Measurements from ENCODE around the gene BEST4.
"Not testable (repeated sequence)": the region's sequence is repeated elsewhere in the genome, so short reads cannot be mapped to it uniquely, and the experiment has no call there.

Gene BEST4

DNA sequence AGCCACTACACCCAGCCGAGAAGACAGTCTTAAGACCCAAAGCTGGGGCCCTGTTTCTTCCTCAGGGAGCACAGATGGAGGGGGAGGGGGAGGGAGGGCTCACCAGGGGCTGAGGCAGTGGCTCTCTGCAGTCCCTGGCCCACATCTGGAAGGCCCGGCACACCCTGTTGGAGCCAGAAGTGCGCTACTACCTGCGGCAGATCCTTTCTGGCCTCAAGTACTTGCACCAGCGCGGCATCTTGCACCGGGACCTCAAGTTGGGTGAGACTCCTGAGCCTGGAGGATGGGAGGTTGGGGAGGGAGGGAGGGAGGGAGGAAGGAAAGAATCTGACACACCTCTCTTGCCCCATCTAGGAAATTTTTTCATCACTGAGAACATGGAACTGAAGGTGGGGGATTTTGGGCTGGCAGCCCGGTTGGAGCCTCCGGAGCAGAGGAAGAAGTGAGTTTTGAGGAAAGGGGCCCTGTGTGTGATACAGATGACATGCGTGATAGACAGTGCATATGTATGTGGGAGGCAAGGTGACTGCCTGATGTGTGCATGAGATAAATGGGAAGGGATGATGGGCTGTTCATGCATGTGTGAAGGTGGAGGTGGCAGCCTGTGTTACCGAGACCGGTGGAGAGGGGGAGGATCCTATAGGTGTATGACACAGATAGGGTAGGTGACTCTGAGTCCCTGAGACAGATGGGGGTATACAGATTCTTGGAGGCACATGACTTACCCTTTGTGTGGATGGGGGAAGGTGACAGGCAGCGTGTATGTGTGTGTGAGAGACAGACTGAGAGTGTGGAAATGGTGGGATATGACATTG is 13.7 kb upstream of the BEST4 start:
- DNase-seq, result no peak

- DNase-seq, result peak; percentile 84
Measured at GRCh38 chr1:44799770-44800584, 12.0 kb upstream of the BEST4 start, which contains the start of gene PLK3. PLK3 (plus strand) TSS chr1:44800377; CDS start chr1:44800464, 87 bp downstream.

DNA sequence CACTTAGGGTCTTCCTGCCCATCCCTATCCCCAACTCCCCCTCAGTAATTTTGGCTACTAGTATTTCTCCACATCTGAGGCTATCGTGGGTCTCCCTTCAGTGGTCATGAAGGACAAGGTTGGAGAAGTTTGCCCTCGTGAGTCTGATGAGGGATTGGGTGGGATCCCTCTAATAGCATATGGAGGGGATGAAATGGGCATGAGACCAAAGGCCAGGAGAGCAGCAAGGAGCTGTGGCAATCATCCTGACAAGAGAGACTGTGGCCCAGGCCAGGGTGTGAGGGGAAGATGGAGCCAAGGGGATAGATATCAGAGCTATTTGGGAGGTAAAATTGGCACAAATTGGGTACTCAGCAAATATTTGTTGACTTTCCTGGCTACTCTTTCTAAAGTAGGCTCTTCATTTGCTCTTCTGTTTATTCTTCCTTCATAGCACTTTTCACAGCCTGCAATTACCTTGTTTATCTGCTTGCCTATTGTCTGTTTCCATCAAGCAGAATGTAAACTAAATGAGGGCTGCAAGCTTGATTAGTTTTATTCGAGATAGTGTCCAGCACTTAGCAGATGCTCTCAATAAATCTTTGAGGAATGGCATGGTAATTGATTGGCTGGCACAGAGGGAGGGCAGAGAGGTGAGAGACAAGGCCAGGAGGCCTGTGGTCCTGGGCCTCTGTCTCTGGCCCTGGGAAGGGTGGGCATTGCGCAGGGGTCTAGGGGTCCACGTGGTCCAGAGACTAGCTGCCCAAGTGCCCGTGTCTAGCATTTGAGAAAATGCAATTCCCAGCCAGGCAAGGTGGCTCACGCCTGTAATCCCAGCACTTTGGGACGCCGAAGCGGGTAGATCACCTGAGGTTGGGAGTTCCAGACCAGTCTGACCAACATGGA is 10.8 kb upstream of the BEST4 start:
- no peak for DNase-seq

DNA sequence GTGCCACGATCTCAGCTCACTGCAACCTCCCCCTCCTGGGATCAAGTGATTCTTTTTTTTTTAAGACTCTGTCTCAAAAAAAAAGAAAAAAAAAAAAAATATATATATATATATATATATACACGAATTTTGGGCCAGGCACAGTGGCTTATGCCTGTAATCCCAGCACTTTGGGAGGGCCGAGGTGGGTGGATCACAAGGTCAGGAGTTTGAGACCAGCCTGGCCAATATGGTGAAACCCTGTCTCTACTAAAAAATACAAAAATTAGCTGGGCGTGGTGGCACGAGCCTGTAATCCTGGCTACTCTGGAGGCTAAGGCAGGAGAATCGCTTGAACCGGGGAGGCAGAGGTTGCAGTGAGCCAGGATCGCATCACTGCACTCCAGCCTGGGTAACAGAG is 9.9 kb upstream of the BEST4 start:
- not testable (repeated sequence) for DNase-seq

- DNase-seq, result no peak
Measured at GRCh38 chr1:44792736-44793502, 4.9 kb upstream of the BEST4 start.

GRCh38 chr1:44790968-44791801 is 3.2 kb upstream of the BEST4 start:
- no peak for DNase-seq

DNA sequence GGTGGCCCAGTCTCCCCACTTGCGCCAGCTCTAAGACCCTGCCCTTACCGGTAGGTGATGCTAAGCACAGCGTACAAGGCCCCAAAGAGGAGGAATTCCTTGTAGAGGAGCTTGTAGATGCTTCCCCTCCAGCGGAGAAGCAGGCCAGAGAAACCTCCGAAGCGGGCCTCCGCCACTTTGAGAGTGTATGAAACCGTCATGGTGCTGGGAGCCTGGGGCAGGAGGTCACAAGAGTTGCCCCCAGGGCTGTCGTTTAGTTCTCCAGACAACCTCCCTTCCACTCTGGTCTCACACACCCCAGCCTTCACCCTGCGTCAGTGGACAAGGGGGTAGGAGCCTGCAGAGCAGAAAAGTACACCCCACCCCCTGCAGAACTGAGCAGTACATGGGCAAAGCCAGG is 464 bp downstream of the BEST4 start:
- DNase-seq, result no peak

DNA sequence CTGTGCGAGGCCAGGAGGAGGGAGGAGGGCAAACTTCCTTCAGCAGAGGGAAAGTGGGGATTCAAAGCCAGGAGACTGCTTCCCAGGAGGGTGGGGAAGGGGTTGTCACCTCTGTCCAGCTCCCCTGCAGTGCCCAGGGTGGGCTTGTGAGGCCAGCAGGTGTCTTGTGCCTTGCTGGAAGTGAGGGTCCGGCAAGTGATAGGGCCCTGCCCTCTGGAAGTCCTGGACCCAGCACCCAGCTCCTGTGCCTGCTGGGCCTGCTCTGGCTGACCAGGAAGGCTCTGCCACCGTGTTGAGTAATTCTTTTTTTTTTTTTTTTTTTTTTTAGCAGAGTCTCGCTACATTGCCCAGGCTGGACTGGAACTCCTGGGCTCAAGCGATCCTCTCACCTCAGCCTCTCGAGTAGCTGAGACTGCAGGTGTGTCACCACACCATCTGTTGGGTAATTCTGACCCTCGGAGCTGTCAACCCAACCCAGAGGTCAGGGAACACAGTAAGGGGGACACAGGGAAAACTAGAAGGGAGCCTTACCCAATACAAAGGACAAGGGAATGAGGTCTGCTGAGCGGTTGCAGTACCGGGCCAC is 1.0 kb downstream of the BEST4 start:
- no peak for DNase-seq

DNA sequence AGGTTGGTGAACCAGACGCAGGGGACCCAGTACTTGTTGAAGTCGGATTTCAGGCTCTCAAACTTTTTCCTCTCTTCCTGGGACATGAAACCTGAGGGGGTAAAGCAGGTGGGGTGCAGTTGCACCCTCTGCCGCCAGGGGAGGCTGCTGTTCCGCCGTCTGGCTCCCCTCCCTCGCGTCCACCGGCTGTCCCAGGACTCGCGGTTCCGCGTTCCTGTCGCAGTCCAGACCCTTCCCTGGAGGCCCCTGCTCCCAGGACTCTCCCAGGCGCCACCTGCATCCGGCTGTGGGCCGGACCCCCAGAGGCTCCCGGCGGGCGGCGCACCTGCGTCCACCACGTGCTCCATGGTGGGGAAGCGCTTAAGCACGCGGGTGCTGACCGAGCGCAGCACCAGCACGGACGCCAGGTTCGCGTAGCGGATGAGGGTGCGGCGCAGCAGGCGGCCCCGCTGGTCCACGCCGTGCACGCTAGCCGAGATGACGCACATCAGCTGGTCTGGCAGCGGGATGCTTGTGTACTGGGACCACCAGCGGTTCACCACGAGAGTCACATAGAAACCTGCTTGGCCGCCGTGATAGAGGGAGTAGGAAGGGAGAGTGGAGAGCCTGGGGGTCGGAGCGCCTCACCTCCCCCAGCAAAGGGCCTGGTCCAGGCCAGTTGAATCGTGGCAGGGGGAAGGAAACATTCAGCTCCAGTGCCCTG is 1.7 kb downstream of the BEST4 start:
- peak; percentile 76 for DNase-seq

DNA sequence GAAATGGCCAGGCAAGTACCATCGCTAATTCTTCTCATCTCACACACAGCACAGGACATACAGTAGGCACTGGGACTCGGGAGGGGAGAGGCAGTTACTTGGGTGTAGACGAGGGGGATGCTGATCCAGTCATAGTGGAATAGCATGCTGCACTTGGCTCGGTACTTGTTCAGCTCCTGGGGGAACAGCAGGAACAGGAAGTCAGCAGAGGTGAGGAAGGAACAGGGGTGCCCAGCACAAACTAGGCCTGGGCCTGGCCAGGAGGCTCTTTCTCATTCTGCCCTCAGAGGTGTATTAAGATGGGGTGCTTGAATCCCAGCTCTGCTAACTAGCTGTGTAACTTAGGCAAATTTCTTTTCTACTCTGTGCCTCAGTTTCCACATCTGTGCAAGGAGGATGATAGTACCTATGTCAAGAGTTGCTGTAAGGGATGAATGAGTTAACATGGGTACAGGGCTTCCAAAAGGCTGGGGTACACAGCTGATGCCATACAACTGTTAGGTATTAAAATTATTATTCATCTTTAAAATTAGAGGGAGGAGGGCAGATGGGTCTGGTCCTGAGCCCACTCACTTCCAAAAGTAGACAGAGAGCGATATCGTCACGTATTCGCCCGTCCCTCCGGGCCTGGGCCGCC is 2.4 kb downstream of the BEST4 start:
- DNase-seq, result no peak

DNA sequence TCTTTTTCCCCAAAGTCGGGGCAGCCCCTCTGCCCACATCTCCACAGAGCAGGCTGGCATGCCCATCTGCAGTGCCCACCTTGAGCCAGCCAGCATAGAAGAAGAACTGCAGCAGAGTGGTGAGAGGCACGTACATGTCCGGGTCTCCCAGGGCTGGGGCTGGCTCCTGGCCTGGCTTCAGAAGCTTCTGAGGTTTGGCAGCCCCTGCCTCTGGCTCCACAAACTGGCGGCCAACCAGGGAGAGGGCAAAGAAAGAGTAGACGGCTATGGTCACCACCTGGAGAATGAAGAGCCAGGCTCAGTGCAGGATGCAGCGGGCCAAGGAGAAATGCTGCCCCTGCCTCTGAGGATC is 3.0 kb downstream of the BEST4 start:
- no peak for DNase-seq

GRCh38 chr1:44784094-44785028 is 3.6 kb downstream of the BEST4 start:
- no peak for DNase-seq

DNA sequence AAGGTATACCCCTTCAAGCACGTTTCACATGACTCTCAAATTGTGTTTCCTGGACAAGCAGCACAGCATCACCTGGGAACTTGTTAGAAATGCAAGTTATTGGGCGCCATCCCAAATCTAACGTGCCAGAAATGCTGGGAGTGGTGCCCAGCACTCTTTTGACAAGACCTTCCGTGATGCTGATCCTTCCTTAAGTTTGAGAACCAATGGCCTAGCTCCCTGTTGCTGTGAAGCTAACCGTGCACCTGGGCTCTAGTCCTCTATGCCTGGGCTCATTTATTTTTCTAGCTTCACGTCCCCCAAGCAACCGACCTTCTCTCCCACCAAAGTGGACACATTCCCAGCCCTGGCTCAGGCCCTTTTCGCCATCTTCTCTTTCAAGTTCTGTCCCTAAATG is 4.3 kb downstream of the BEST4 start:
- no peak for DNase-seq

DNA sequence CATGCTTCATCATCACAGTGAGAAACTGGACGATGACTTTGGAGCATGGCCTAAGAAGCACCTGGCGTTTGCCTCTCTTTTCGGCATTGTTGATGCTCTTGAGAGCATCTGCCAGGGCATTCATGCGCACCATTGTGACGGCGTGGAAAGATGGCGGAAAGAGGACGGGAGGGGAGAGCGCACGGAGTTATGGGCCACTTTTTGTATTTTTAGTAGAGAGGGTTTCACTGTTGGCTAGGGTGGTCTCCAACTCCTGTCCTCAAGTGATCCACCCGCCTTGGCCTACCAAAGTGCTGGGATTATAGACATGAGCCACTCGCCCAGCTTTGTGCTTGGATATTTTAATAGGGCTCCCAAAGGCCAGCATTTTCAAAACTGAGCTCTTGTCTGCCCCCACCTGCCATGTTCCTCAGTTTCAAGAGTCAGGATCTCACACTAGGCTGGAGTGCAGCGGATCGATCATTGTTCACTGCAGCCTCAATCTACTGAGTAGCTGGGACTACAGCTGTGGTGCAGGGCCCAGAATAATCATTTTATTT is 7.3 kb downstream of the BEST4 start:
- no peak for DNase-seq

DNA sequence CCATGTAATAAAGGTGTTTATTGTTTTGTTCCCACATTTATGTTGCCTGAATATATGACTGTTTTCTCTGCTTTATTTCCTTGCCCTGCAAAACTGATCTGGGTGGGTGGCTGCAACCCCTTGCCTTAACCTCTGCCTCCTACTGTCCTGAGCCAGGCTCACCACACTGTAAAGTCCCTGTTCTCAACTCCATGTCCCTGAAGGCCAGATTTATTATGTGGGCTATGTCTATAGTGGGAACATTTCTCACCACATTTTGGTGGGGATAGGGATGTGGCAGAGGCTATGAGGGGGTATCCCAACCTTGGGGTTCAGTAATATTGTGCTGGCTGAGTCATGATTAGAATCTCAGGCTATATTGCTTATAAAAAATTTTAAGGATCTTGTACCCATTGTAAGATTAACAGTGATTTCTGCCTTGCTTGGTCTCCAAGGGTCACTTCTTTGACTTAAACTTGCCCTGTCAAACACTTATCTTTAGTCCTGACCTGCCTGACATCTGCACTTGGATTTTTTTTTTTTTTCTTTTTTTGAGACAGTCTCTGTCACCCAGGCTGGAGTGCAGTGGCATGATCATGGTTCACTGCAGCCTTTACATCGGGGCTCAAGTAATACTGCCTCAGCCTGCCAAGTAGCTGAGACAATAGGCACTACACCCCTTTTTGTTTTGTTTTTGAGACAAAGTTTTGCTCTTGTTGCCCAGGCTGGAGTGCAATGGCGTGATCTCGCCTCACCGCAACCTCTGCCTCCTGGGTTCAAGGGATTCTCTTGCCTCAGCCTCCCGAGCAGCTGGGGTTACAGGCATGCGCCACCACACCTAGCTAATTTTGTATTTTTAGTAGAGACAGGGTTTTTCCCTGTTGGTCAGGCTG is 9.0 kb downstream of the BEST4 start:
- no peak for DNase-seq

- DNase-seq, result no peak
Measured at GRCh38 chr1:44777969-44778635, 9.9 kb downstream of the BEST4 start.

GRCh38 chr1:44777547-44777946 is 10.4 kb downstream of the BEST4 start:
- DNase-seq, result no peak
